ENCODE measurements around the gene PHLDB3. TPM values are rescaled to one million over a fixed set of nuclear protein-coding genes. Genes with fewer than 3 reads are reported as not detected.
A peak's percentile ranks its signal among the peaks of the same experiment; 100 is the strongest.

The PHLDB3 gene
- total and polyA plus RNA-seq, 7 donors, result 5.7 to 16.0 (median 9.0) TPM

GRCh38 chr19:43466793-43467192 lies 37.8 kb downstream of the PHLDB3 start:
- no peaks in the 10 kb centered on the region for H3K36me3 ChIP-seq
- no peaks in the 10 kb centered on the region for H3K27me3 ChIP-seq
- H3K27ac ChIP-seq, result no peak overlapping the region
- WGBS, 2 donors, result 95 to 98% methylated on average over 1 of the region's 1 CpG
- intact Hi-C loops (cut with DNase I), result no loop called here
- TF ChIP-seq EP300 (IDR thresholded peaks at IDR 0.05), result no peak
- no peaks in the 10 kb centered on the region for H3K9me3 ChIP-seq
- no peak for DNase-seq
- peaks cover 0 to 18% (median 13%) of the 10 kb centered on the region in 4 donors for H3K4me1 ChIP-seq
- H3K4me3 ChIP-seq, result no peak overlapping the region

GRCh38 chr19:43465468-43466120 lies 39.0 kb downstream of the PHLDB3 start, which contains the start of gene LYPD3:
TSS of gene LYPD3 (minus strand) at chr19:43465608. CDS start at chr19:43465571, 37 bp downstream.
- Histone ChIP-seq H3K27me3 (no peaks in the 10 kb centered on the region), H3K9me3 (no peaks in the 10 kb centered on the region), H3K4me3 (peak within 1 kb of the TSS; percentile 59 to 73 (median 69)), H3K36me3 (no peaks in the 10 kb centered on the region), H3K4me1 (peaks cover 0 to 18% (median 13%) of the 10 kb centered on the region in 4 donors), H3K27ac (peak within 1 kb of the TSS; percentile 88 to 93 (median 90))
- intact Hi-C loops (cut with DNase I), result no loop called here
- TF ChIP-seq POLR2AphosphoS5 (IDR thresholded peaks at IDR 0.05) (no peak), POLR2A (IDR thresholded peaks at IDR 0.05) (no peak), EP300 (IDR thresholded peaks at IDR 0.05) (no peak), CTCF (IDR thresholded peaks at IDR 0.05) (no peak)
- 20 to 35% methylated on average over 24 of the region's 24 CpGs for WGBS, 2 donors
- DNase-seq, result no peak

- DNase-seq, result no peak
- Histone ChIP-seq H3K27ac (peak overlapping the region; percentile 88 to 93 (median 90)), H3K4me1 (peaks cover 0 to 18% (median 13%) of the 10 kb centered on the region in 4 donors), H3K27me3 (no peaks in the 10 kb centered on the region), H3K36me3 (no peaks in the 10 kb centered on the region), H3K4me3 (peak overlapping the region; percentile 59 to 73 (median 69)), H3K9me3 (no peaks in the 10 kb centered on the region)
- intact Hi-C loops (cut with DNase I), result loop anchor here (1.0 to 5.0 kb wide), 3 partner anchors 10 to 63 kb away; partner anchors contain the start of genes ETHE1 and PHLDB3
- WGBS, 2 donors, result 9 to 11% methylated on average over 33 of the region's 33 CpGs
- TF ChIP-seq EP300 (IDR thresholded peaks at IDR 0.05) (no peak), POLR2AphosphoS5 (IDR thresholded peaks at IDR 0.05) (no peak), CTCF (IDR thresholded peaks at IDR 0.05) (no peak), POLR2A (IDR thresholded peaks at IDR 0.05) (no peak)
These were observed 40.3 kb downstream of the PHLDB3 start for GRCh38 chr19:43464134-43464775.

GRCh38 chr19:43463381-43464133 lies 41.0 kb downstream of the PHLDB3 start:
- WGBS, 2 donors, result 0% methylated on average over 57 of the region's 57 CpGs
- H3K27me3 ChIP-seq, result no peaks in the 10 kb centered on the region
- H3K27ac ChIP-seq, result peak overlapping the region; percentile 88 to 93 (median 90)
- intact Hi-C loops (cut with DNase I), result loop anchor here (1.0 to 5.0 kb wide), 3 partner anchors 11 to 64 kb away; partner anchors contain the start of genes ETHE1 and PHLDB3
- peaks cover 0 to 18% (median 13%) of the 10 kb centered on the region in 4 donors for H3K4me1 ChIP-seq
- H3K9me3 ChIP-seq, result no peaks in the 10 kb centered on the region
- peak overlapping the region; percentile 59 to 73 (median 69) for H3K4me3 ChIP-seq
- peak; percentile 98 for DNase-seq
- H3K36me3 ChIP-seq, result no peaks in the 10 kb centered on the region
- TF ChIP-seq POLR2A (IDR thresholded peaks at IDR 0.05) (no peak), EP300 (IDR thresholded peaks at IDR 0.05) (no peak), POLR2AphosphoS5 (IDR thresholded peaks at IDR 0.05) (peak; percentile 30 to 60 (median 49)), CTCF (IDR thresholded peaks at IDR 0.05) (no peak)

Measured in sigmoid colon (tissue), 7 donors.